GM10266 (cell line): ENCODE results near the gene SLC26A11.

Experiments
- DNase-seq: peaks from one replicate; pipeline ENCODE4 v3.0.0; 2012; ENCODE audit errors: extremely low spot score
- TF ChIP-seq, protein P1 (sequence below): IDR thresholded peaks from 2 replicates; pipeline ENCODE4 v1.5.1; 2012; ENCODE audit warnings: mild to moderate bottlenecking, low read depth; ENCODE audit not compliant: control insufficient read depth, insufficient read depth; ENCODE audit errors: missing control alignments

SLC26A11 gene

DNA sequence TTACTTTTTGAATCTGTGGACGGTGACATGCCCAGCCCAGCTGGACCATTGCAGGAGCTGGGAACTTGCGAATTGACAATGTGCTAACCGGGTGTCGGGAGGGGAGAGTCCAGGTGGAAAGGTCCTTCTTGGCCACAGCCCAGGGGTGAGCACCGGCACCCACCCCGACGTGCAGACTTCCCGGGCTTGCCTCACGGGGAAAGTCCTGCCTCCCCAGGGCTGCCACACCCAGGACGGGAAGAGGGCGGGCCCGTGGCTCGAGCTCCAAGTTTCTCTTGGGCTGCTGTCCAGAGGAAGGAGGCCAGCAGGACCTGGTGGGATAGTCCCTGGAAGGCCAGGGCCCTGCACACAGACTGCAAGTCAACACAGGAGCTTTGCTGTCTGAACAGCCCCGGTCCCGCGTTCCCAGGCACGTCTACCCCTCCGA is 32.7 kb upstream of the SLC26A11 start:
- no peak for DNase-seq

DNA sequence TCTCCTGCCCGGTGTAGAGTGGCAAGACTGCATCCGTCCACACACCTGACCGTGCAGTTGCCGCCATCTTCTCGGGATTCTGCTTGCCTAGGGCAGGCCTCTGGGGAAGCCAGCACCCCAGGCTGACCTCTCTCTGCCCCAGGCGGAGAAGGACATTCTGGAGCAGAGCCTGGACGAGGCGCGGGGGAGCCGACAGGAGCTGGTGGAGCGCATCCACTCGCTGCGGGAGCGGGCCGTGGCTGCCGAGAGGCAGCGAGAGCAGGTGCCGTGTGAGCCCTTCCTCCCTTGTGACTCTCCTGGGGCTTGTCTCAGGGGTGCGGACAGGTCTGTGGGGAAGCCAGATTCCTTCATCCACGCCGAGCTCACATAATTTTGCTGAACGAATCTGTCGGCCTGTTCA is 30.6 kb upstream of the SLC26A11 start:
- TF ChIP-seq, protein P1, sequence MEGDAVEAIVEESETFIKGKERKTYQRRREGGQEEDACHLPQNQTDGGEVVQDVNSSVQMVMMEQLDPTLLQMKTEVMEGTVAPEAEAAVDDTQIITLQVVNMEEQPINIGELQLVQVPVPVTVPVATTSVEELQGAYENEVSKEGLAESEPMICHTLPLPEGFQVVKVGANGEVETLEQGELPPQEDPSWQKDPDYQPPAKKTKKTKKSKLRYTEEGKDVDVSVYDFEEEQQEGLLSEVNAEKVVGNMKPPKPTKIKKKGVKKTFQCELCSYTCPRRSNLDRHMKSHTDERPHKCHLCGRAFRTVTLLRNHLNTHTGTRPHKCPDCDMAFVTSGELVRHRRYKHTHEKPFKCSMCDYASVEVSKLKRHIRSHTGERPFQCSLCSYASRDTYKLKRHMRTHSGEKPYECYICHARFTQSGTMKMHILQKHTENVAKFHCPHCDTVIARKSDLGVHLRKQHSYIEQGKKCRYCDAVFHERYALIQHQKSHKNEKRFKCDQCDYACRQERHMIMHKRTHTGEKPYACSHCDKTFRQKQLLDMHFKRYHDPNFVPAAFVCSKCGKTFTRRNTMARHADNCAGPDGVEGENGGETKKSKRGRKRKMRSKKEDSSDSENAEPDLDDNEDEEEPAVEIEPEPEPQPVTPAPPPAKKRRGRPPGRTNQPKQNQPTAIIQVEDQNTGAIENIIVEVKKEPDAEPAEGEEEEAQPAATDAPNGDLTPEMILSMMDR: no peak
- no peak for DNase-seq

More for the DNA sequence above, 32.7 kb upstream of the SLC26A11 start:
- TF ChIP-seq, protein P1: no peak

DNA sequence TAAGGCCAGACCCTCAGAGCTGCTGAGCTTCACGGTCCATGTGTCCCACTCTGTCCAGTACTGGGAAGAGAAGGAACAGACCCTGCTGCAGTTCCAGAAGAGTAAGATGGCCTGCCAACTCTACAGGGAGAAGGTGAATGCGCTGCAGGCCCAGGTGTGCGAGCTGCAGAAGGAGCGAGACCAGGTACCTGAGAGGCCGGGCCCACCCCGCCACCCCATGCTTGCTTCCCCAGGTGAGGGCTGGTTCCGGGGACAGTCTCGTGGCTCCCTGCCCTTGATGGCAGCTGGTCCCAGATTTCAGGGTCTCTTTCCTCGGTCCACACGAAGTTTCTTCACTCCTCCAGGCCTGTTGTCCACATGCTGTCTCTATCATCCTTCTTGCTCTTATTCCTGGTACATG is 29.5 kb upstream of the SLC26A11 start:
- no peak for DNase-seq

DNA sequence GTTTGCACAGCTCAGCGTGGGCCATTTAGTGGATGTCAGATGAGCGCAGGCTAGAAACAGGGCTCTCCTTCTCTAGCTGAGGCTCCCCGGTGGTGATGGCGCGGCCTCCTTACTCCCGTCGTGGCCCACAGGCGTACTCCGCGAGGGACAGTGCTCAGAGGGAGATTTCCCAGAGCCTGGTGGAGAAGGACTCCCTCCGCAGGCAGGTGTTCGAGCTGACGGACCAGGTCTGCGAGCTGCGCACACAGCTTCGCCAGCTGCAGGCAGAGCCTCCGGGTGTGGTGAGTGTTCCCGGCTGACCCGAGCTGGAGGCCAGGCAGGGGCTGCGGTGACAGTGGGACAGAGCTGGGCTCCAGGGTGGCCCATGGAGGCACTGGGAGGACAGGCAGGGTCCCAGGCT is 29.0 kb upstream of the SLC26A11 start:
- TF ChIP-seq, protein P1: no peak
- no peak for DNase-seq

More for the DNA sequence above, 29.5 kb upstream of the SLC26A11 start:
- TF ChIP-seq, protein P1: no peak

DNA sequence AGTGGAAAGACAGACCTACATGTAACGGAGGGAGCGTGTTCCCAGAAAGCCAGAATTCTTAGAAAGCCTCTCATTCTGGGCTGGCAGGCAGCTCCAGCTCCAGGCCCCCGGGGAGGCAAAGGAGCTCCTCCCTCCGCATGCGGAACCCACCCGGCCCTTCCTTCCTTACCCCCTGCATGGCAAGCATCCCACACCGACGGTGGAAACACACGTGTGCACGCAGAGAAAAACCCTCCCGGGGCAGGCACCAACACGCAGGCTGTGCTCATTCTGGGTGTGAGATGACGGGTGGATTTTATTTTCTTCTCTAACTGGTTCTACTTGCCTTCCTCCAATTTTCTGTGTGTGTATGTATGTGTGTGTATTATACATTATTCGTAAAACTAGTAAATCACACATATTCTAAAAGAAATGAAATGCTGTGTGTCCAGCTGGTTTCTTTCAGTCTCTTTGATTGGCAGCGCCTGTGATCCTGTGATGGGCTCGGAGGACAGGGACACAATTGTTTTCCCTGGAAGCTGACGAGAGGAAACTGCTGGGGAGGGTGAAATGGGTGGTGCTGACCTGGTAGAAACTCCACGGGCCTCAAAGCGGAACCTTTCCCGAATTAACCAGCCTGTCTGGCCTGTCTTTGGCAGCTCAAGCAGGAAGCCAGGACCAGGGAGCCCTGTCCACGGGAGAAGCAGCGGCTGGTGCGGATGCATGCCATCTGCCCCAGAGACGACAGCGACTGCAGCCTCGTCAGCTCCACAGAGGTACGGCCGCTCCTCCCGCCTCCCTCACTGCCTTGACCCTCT is 28.2 kb upstream of the SLC26A11 start:
- TF ChIP-seq, protein P1: no peak
- no peak for DNase-seq

DNA sequence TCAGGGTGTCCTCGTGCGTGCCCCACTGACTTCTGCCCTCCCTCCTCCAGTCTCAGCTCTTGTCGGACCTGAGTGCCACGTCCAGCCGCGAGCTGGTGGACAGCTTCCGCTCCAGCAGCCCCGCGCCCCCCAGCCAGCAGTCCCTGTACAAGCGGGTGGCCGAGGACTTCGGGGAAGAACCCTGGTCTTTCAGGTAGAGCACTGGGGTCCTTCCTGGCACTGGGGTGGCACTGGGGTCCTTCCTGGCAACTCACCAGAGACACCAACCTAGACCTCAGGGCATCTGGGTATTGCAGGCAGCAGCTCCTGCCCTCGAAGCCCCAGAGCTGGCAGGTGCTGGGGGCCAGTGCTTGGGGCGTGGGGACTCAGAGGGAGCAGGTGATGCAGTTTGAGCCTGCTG is 25.1 kb upstream of the SLC26A11 start:
- no peak for DNase-seq
- TF ChIP-seq, protein P1: no peak
